HTR-8/SVneo (cell line): ENCODE measurements around the gene PDGFRB.

ENCODE experiments used
- DNase-seq: peaks from one replicate; pipeline ENCODE4 v3.0.0; 2011; ENCODE audit warnings: low spot score, mixed read lengths; ENCODE audit not compliant: insufficient read length
- FAIRE-seq: peaks from 2 replicates; lab custom pipeline; 2011; peaks lifted over from hg19 to GRCh38; lab: Jason Lieb, UNC

The PDGFRB gene

DNA sequence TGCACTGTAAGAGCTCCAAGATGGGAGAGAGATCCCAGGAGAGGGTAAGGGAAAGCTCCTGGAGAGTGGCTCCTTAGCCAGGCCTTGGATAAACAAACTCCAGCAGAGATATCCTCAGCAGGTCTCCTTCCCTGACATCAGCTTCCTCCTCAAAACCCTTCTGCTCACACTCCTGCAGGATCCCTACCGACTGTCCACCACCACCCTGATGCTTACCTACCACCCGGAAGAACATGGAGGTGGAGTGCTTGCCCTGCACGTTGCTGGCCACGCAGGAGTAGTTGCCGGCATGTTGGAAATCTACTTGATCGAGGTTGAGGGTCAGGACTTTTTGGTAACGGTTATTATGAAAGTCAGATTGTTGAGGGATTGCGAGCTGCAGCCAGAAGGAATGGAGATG lies 78.6 kb downstream of the PDGFRB start:
- no peak for FAIRE-seq
- DNase-seq: no peak

- DNase-seq (no peak), FAIRE-seq (no peak)
Measured at GRCh38 chr5:150075806-150076205, 79.8 kb downstream of the PDGFRB start.

DNA sequence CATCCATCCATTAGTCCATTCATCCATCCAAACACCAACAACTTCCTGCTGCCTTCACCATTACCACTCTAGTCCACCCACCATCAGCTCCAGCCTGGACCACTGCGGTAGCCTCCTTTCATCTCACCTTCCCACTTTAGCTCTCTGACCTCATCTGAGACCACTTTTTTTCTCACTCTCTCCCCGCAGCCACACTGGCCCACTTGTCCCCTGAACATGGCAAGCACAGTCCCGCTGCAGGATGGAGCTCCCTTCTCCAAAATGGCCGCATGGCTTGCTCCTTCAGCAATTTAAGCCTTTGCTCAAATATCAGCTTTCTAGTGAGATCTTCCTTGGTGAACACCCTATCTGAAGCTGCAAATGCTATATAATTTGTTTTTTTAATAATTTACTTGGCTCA lies 80.4 kb downstream of the PDGFRB start:
- DNase-seq (no peak), FAIRE-seq (no peak)

- FAIRE-seq (no peak), DNase-seq (no peak)
Measured at GRCh38 chr5:150073677-150074076, 82.0 kb downstream of the PDGFRB start.

DNA sequence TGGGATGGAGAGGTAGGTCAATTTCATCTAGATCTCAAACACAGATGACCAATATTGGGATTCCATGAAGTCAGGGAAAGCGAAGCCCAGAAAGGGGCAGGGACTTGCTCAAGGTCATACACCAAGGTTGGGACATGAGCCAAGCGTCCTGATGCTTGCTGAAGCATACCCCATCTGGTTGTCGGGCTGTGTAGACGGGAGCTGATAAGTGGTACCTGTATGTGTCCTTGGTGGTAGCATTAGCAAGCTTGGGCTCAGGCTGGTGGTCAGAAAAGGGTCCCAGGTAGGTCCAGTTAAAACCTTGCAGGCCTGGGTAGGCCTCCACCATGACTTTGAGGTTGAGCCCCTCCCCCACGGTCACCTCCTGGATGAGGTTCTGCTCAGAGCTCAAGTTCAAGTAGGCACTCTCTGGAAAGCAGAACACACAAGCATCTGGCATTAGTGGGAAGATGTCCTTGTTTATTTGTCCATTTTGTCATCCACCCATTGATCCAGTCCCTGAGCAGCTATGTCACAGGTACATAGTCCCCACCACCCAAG lies 82.5 kb downstream of the PDGFRB start:
- no peak for FAIRE-seq

GRCh38 chr5:150070821-150071220 lies 84.8 kb downstream of the PDGFRB start:
- FAIRE-seq (no peak), DNase-seq (no peak)

More for the DNA sequence above, 82.5 kb downstream of the PDGFRB start:
- no peak for DNase-seq

- DNase-seq (no peak), FAIRE-seq (no peak)
Measured at GRCh38 chr5:150069672-150070627, 85.7 kb downstream of the PDGFRB start.

DNA sequence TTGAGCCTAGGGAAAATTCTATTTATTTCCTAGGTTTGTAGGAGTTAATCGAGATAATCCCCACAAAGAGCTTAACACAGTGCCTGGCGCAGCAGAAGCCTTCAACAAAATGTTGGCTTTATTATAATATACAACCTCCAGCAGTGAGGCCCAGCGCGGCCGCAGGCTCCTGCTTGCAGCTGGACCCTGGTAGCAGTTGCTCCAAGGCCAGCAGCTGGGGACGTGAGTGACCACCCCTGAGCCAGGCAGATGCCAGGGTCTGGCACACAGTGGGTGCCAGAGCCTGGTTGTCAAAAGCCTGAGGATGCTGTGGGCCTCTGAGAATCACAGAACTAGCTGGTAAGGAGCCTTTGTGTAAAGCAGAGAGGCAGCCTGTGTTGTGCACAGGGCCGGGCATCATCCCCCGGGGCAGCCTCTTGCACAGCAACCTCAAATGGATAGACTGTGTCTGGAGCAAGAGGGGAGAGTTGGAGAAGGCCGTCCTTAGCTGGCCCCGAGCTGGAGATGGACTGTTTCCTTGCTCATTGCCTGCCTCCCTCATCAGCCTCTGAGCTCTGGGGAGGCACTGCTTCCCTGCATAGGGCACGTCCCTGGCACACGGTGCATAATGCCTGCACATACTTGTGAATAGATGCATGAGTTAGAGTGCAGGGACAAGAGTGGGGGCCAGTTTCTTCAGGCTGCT lies 86.5 kb downstream of the PDGFRB start:
- FAIRE-seq (no peak), DNase-seq (no peak)

DNA sequence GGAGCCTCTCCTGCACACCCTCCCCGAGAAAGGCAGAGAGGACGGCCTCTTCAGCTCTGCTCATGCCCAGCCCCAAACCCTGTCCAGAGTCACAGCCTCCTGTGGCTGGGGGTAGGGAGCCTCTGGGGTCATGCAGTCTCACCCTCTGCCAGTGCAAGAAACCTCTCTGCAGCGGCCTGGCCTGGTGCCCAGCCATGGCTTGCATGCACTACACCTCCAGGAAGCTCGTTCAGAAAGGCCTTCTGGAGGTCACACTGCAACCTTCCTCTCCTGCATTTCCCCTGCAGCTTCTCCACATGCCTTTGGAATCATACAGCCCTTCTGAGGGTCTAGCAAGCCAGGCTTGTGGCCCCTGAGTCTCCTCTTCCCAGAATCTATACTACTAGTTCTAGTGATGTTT lies 87.2 kb downstream of the PDGFRB start:
- FAIRE-seq (no peak), DNase-seq (no peak)

DNA sequence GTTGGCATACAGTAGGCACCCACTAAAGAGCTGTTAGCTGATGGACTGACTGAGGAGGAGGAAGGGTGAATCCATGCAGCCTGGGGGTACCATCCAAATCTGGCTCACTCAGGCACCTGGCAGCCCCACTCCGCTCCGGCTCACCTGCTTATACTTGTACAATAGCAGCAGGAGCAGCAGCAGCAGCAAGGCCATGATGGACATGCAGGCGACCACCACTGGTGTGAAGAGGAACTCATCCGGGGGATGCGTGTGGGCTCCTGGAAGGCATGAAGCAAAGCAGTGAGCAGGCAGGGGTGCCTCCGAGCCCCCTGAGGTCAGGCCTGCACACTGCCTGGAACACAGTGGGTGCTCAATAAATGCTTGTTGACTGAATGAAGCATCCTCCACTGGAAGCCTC lies 87.6 kb downstream of the PDGFRB start:
- FAIRE-seq (no peak), DNase-seq (no peak)

- DNase-seq (no peak), FAIRE-seq (no peak)
Measured at GRCh38 chr5:150067405-150067960, 88.2 kb downstream of the PDGFRB start.

DNA sequence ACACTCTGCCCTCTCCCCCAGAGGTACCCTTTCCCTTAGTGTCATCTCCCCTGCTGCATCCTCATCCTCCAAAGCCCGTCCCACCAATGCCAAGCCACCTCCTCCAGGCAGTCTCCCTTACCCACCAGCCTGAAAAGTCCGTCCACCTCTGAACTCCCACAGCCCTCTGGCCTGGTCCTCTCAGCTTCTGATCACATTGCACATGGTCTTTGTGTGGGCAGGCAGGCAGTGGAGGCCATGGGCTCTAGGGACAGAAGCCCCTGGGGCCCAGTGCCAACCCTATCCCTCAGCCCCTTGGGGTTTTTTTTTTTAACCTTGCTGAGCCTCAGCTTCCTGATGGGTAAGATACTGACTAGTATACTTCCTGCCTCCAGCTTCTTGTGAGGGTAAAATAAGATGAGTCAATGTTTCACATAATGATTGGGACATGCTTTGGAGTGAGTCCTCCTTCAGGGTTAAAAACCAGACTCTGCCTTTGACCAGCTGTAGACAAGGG lies 88.7 kb downstream of the PDGFRB start:
- DNase-seq: no peak
- peak; percentile 63 for FAIRE-seq

- DNase-seq: no peak
- no peak for FAIRE-seq
Measured at GRCh38 chr5:150066436-150066835, 89.2 kb downstream of the PDGFRB start.

DNA sequence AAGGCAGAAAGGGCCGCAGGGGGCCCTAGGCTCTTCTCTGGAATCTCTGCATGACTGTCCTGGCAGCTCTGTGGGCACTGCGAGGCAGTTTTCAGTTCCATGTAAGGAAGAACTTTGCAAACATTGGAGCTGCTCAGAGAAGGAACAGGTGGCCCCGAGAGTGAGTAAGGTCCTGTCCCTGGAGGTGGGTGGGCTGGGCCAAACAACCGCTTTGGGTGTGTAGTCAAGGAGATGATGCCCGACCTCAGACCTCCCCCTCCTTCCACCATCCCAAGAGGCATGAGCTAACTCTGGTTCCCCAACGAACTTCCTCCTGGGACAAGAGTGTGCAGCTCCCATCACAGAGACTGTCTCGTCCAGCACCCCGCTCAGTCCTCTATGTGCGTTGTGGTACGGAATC lies 89.8 kb downstream of the PDGFRB start:
- no peak for FAIRE-seq
- no peak for DNase-seq

DNA sequence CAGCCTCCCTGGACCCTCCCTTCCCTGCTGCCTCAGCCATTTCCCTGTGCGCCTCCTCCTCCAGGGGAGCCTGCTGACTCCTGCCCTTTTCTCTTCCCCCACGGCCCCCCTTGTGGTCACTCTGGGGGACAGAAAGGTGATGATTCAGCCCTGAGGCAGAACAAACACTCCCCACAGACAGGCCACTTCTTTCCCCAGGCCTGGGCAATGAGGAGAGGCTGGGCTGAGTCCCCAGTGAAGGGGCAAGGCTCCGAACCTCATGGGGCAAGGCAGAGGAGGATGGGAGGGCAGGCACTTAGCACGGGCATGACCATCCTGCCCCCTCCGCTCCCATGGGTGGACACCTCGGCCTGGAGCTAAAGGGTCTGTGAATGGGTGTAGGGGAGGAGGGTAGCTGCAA lies 90.3 kb downstream of the PDGFRB start:
- DNase-seq: peak; percentile 54
- no peak for FAIRE-seq

DNA sequence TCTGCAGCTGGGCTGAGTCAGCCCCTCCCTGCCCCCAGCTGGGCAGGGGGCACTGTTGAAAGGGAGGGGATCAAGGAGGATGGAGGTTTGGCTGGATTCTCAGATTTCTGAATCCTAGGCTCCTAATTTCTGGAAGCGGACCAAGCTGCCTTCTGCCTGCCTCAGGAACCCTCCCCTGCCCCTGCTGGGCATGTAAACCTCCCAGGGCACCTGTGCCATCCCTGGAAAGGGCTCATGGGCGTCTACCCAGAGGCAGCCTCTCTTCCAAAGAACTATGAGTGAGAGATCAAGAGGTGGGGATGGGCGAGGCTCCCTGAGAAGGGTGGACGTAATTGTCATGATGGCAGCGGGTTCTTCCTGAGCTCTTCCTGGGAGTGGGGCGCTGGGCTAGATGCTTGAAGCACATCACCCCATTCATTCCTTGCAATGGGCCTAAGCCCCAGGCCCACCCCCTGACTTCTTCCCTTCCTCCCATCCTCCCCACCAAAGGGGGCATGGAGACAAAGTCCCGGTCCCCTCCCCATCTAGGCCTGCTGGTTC lies 90.9 kb downstream of the PDGFRB start:
- DNase-seq: no peak
- FAIRE-seq: no peak
